GM19372 (cell line): ENCODE data around the gene CEACAM4.

Experiments used
- ATAC-seq: cut with Tn5 transposase; IDR thresholded peaks from one replicate; pipeline ENCODE4 v1.9.1; 2021; ENCODE audit warnings: mild to moderate bottlenecking, low read depth, moderate library complexity; ENCODE audit not compliant: unreplicated experiment

Gene CEACAM4

GRCh38 chr19:41617941-41618730 is 8.7 kb downstream of the CEACAM4 start:
- ATAC-seq: no peak

GRCh38 chr19:41616792-41617621 is 9.9 kb downstream of the CEACAM4 start:
- ATAC-seq: no peak

- no peak for ATAC-seq
These were observed 11.7 kb downstream of the CEACAM4 start for GRCh38 chr19:41615207-41615606.

GRCh38 chr19:41612483-41612882 is 14.4 kb downstream of the CEACAM4 start:
- ATAC-seq: no peak

GRCh38 chr19:41610789-41611188 is 16.1 kb downstream of the CEACAM4 start:
- ATAC-seq: no peak

- no peak for ATAC-seq
These were observed 19.2 kb downstream of the CEACAM4 start for GRCh38 chr19:41607668-41608067.

GRCh38 chr19:41606215-41606837 is 20.5 kb downstream of the CEACAM4 start:
- no peak for ATAC-seq

- no peak for ATAC-seq
These were observed 22.0 kb downstream of the CEACAM4 start for GRCh38 chr19:41604831-41605230.

- no peak for ATAC-seq
These were observed 25.1 kb downstream of the CEACAM4 start for GRCh38 chr19:41601771-41602170.

- no peak for ATAC-seq
These were observed 27.5 kb downstream of the CEACAM4 start for GRCh38 chr19:41599175-41599966.

- peak; percentile 61 for ATAC-seq
These were observed 29.3 kb downstream of the CEACAM4 start for GRCh38 chr19:41597600-41598041.

- no peak for ATAC-seq
These were observed 31.0 kb downstream of the CEACAM4 start for GRCh38 chr19:41595890-41596280.

- no peak for ATAC-seq
These were observed 31.5 kb downstream of the CEACAM4 start for GRCh38 chr19:41595258-41595889.

- no peak for ATAC-seq
These were observed 34.8 kb downstream of the CEACAM4 start for GRCh38 chr19:41591951-41592562.

GRCh38 chr19:41590936-41591335 is 35.9 kb downstream of the CEACAM4 start:
- no peak for ATAC-seq

GRCh38 chr19:41589371-41589770 is 37.5 kb downstream of the CEACAM4 start:
- ATAC-seq: no peak

GRCh38 chr19:41588497-41589209 is 38.2 kb downstream of the CEACAM4 start:
- no peak for ATAC-seq

- ATAC-seq: no peak
These were observed 39.0 kb downstream of the CEACAM4 start for GRCh38 chr19:41587838-41588210.
